ENCODE measurements around the gene CACUL1. TPM values are rescaled to one million over a fixed set of nuclear protein-coding genes. Genes with fewer than 3 reads are reported as not detected.

The CACUL1 gene
- total RNA-seq, 1 donor from 2014 or later: 42.4 TPM

- no peak for DNase-seq
Observed at GRCh38 chr10:118732245-118733165, 22.3 kb downstream of the CACUL1 start.

- no peak for DNase-seq
Observed at GRCh38 chr10:118730756-118731456, 23.9 kb downstream of the CACUL1 start.

- DNase-seq: no peak
Observed at GRCh38 chr10:118729641-118730258, 25.0 kb downstream of the CACUL1 start.

- no peak for DNase-seq
Observed at GRCh38 chr10:118729200-118729599, 25.6 kb downstream of the CACUL1 start.

GRCh38 chr10:118725886-118726500 lies 28.8 kb downstream of the CACUL1 start:
- DNase-seq: no peak

GRCh38 chr10:118723466-118723865 lies 31.3 kb downstream of the CACUL1 start:
- no peak for DNase-seq

GRCh38 chr10:118721539-118721876 lies 33.3 kb downstream of the CACUL1 start:
- DNase-seq: no peak

GRCh38 chr10:118720685-118721538 lies 33.9 kb downstream of the CACUL1 start:
- DNase-seq: no peak

GRCh38 chr10:118714366-118714765 lies 40.4 kb downstream of the CACUL1 start:
- no peak for DNase-seq

GRCh38 chr10:118712930-118713634 lies 41.7 kb downstream of the CACUL1 start:
- DNase-seq: no peak

GRCh38 chr10:118712080-118712479 lies 42.7 kb downstream of the CACUL1 start:
- no peak for DNase-seq

- DNase-seq: no peak
Observed at GRCh38 chr10:118710487-118710886, 44.3 kb downstream of the CACUL1 start.

- DNase-seq: no peak
Observed at GRCh38 chr10:118708571-118708970, 46.2 kb downstream of the CACUL1 start.

GRCh38 chr10:118704711-118705110 lies 50.1 kb downstream of the CACUL1 start:
- DNase-seq: no peak

- no peak for DNase-seq
Observed at GRCh38 chr10:118701529-118702323, 53.0 kb downstream of the CACUL1 start.

- DNase-seq: no peak
Observed at GRCh38 chr10:118698421-118698820, 56.3 kb downstream of the CACUL1 start.

- DNase-seq: no peak
Observed at GRCh38 chr10:118694848-118695247, 59.9 kb downstream of the CACUL1 start.

- DNase-seq: no peak
Observed at GRCh38 chr10:118692872-118693271, 61.9 kb downstream of the CACUL1 start.

GRCh38 chr10:118689070-118689858 lies 65.5 kb downstream of the CACUL1 start:
- no peak for DNase-seq
